Amniotic epithelial cell (primary cell): ENCODE measurements around the gene DIO1.
"Not testable (repeated sequence)": the region's sequence is repeated elsewhere in the genome, so short reads cannot be mapped to it uniquely, and the experiment has no call there.

Experiments
- DNase-seq: peaks from one replicate; pipeline ENCODE4 v3.0.0-alpha.2; 2010; ENCODE audit warnings: low read depth

Gene DIO1

GRCh38 chr1:53893999-53894636 lies at the start of gene DIO1:
Gene DIO1 (plus strand): TSS chr1:53894187. CDS start chr1:53894211, 24 bp downstream.
- DNase-seq: no peak

- peak; percentile 36 for DNase-seq
Measured at GRCh38 chr1:53847980-53848379, 46.0 kb upstream of the DIO1 start.

GRCh38 chr1:53850082-53850673 lies 43.8 kb upstream of the DIO1 start:
- DNase-seq: no peak

GRCh38 chr1:53851571-53852285 lies 42.3 kb upstream of the DIO1 start:
- DNase-seq: no peak

GRCh38 chr1:53860967-53861411 lies 33.0 kb upstream of the DIO1 start:
- DNase-seq: peak; percentile 59

- no peak for DNase-seq
Measured at GRCh38 chr1:53862507-53862906, 31.5 kb upstream of the DIO1 start.

GRCh38 chr1:53868565-53868964 lies 25.4 kb upstream of the DIO1 start:
- no peak for DNase-seq

- no peak for DNase-seq
Measured at GRCh38 chr1:53869454-53870117, 24.4 kb upstream of the DIO1 start.

- peak; percentile 21 for DNase-seq
Measured at GRCh38 chr1:53871221-53871620, 22.8 kb upstream of the DIO1 start.

- no peak for DNase-seq
Measured at GRCh38 chr1:53871773-53872484, 22.1 kb upstream of the DIO1 start.

GRCh38 chr1:53875150-53875549 lies 18.8 kb upstream of the DIO1 start:
- not testable (repeated sequence) for DNase-seq

GRCh38 chr1:53878492-53879105 lies 15.4 kb upstream of the DIO1 start:
- peak; percentile 68 for DNase-seq

GRCh38 chr1:53881853-53882252 lies 12.1 kb upstream of the DIO1 start:
- not testable (repeated sequence) for DNase-seq

GRCh38 chr1:53883600-53883999 lies 10.4 kb upstream of the DIO1 start:
- peak; percentile 49 for DNase-seq

- DNase-seq: no peak
Measured at GRCh38 chr1:53888681-53889080, 5.3 kb upstream of the DIO1 start.

- peak; percentile 86 for DNase-seq
Measured at GRCh38 chr1:53889304-53890298, 4.4 kb upstream of the DIO1 start, which contains the start of gene YIPF1. Gene YIPF1 (minus strand): TSS chr1:53889797. CDS start chr1:53888937, 860 bp downstream.

- DNase-seq: no peak
Measured at GRCh38 chr1:53890522-53890941, 3.5 kb upstream of the DIO1 start.

GRCh38 chr1:53891018-53891417 lies 3.0 kb upstream of the DIO1 start:
- DNase-seq: no peak

GRCh38 chr1:53891678-53892077 lies 2.3 kb upstream of the DIO1 start:
- no peak for DNase-seq

- no peak for DNase-seq
Measured at GRCh38 chr1:53892911-53893310, 1.1 kb upstream of the DIO1 start.
